Activated T-helper 1 cell treated with Interleukin-2 at 50 U/mL for 16 hours (primary cell): ENCODE measurements around the gene PTPRN2.
"Not testable (repeated sequence)": the region's sequence is repeated elsewhere in the genome, so short reads cannot be mapped to it uniquely, and the experiment has no call there.

Experiments
- DNase-seq: peaks from one replicate; pipeline ENCODE4 v3.0.0-alpha.2; 2020; ENCODE audit warnings: low read depth

The PTPRN2 gene

GRCh38 chr7:157947504-157947903 is 640.1 kb downstream of the PTPRN2 start:
- DNase-seq, result no peak

GRCh38 chr7:157946398-157947060 is 641.1 kb downstream of the PTPRN2 start:
- no peak for DNase-seq

- DNase-seq, result no peak
Observed at GRCh38 chr7:157945401-157945800, 642.2 kb downstream of the PTPRN2 start.

- DNase-seq, result no peak
Observed at GRCh38 chr7:157944734-157945291, 642.8 kb downstream of the PTPRN2 start.

GRCh38 chr7:157944051-157944450 is 643.6 kb downstream of the PTPRN2 start:
- no peak for DNase-seq

GRCh38 chr7:157943561-157943960 is 644.1 kb downstream of the PTPRN2 start:
- DNase-seq, result no peak

GRCh38 chr7:157941210-157941609 is 646.4 kb downstream of the PTPRN2 start:
- DNase-seq, result no peak

- no peak for DNase-seq
Observed at GRCh38 chr7:157940497-157940896, 647.1 kb downstream of the PTPRN2 start.

GRCh38 chr7:157938211-157938610 is 649.4 kb downstream of the PTPRN2 start:
- DNase-seq, result no peak

- DNase-seq, result no peak
Observed at GRCh38 chr7:157937406-157937805, 650.2 kb downstream of the PTPRN2 start.

- DNase-seq, result no peak
Observed at GRCh38 chr7:157936976-157937375, 650.6 kb downstream of the PTPRN2 start.

GRCh38 chr7:157935721-157936120 is 651.9 kb downstream of the PTPRN2 start:
- DNase-seq, result not testable (repeated sequence)

- not testable (repeated sequence) for DNase-seq
Observed at GRCh38 chr7:157933219-157934155, 654.1 kb downstream of the PTPRN2 start.

GRCh38 chr7:157932498-157933218 is 655.0 kb downstream of the PTPRN2 start:
- DNase-seq, result no peak

- DNase-seq, result no peak
Observed at GRCh38 chr7:157930926-157931466, 656.6 kb downstream of the PTPRN2 start.

- DNase-seq, result no peak
Observed at GRCh38 chr7:157930441-157930840, 657.2 kb downstream of the PTPRN2 start.

- DNase-seq, result no peak
Observed at GRCh38 chr7:157929671-157930070, 658.0 kb downstream of the PTPRN2 start.

GRCh38 chr7:157928808-157929425 is 658.7 kb downstream of the PTPRN2 start:
- no peak for DNase-seq

GRCh38 chr7:157928171-157928794 is 659.3 kb downstream of the PTPRN2 start:
- DNase-seq, result no peak

GRCh38 chr7:157927313-157927925 is 660.2 kb downstream of the PTPRN2 start:
- DNase-seq, result no peak
